K562 (cell line): ENCODE data around the gene SYTL5. TPM values are rescaled to one million over a fixed set of nuclear protein-coding genes. Genes with fewer than 3 reads are reported as not detected.

ENCODE experiments used
- ATAC-seq: fragments of 200-7000 bp; cut with Tn5 transposase; 3 replicates; pipeline ENCODE4 v1.9.1; 2020; ENCODE audit warnings: moderate library complexity
- BruUV-seq: library from RNA; stranded (reverse); fragments of 400-500 nt; replicated peaks from 2 replicates; lab custom pipeline; 2021; lab: Mats Ljungman, UMichigan
- CTCF ChIA-PET: fragments of 300-600 bp; formaldehyde crosslinking; extraction: SDS; loops from one replicate; lab custom pipeline; 2021; ENCODE audit warnings: low intra/inter-chr PET ratio; lab: Yijun Ruan, JAX
- POLR2A ChIA-PET: fragments of 300-600, 350-650 bp; sonication (Branson Sonifier 250); formaldehyde crosslinking; extraction: SDS; loops from one replicate; lab custom pipeline; 2021; ENCODE audit warnings: antibody characterized with exemption, inconsistent platforms; lab: Yijun Ruan, JAX
- DNase-seq, 4 experiments: peaks; one replicate each; pipeline versions ENCODE4 v3.0.0 to v3.0.0-alpha.2; 2011 to 2018; ENCODE audit warnings: low spot score in 3 of 4, mixed read lengths in 3 of 4; ENCODE audit errors: extremely low read depth in 1 of 4
- FAIRE-seq: peaks from 2 replicates; lab custom pipeline; 2011; peaks lifted over from hg19 to GRCh38; lab: Jason Lieb, UNC
- H2AFZ ChIP-seq: 2 replicates; pipeline ENCODE4 v1.6.0; 2011; ENCODE audit warnings: low read depth, low read length, control low read depth, inconsistent platforms
- H3K27ac ChIP-seq: fragments of 200-600 bp; 3 replicates; pipeline ENCODE4 v1.8.0; 2011; ENCODE audit warnings: low read depth, mild to moderate bottlenecking, control low read depth, inconsistent platforms, low read length, moderate library complexity, mixed read lengths; ENCODE audit errors: extremely low read depth
- H3K27me3 ChIP-seq, 2 experiments: fragments of 300-600 bp in 1 of 2; 2 replicates in 1 of 2; 3 replicates in 1 of 2; pipeline versions ENCODE4 v1.6.0 to v1.8.0; 2011; ENCODE audit warnings: inconsistent platforms in 2 of 2, low read length in 2 of 2, mild to moderate bottlenecking in 1 of 2, mixed read lengths in 1 of 2, moderate library complexity in 1 of 2; ENCODE audit not compliant: control insufficient read depth in 2 of 2, insufficient read depth in 2 of 2
- H3K36me3 ChIP-seq: fragments of 300-600 bp; 3 replicates; pipeline ENCODE4 v1.8.0; 2011; ENCODE audit warnings: mild to moderate bottlenecking, low read length, inconsistent platforms; ENCODE audit not compliant: control insufficient read depth, insufficient read depth
- H3K4me1 ChIP-seq, 2 experiments: fragments of 200-600 bp in 1 of 2; replicated peaks in 1 of 2; 2 replicates in 1 of 2; 3 replicates in 1 of 2; pipeline versions ENCODE4 v1.5.1 to v1.8.0; 2011; ENCODE audit warnings: inconsistent platforms in 2 of 2, low read length in 2 of 2, mild to moderate bottlenecking in 1 of 2, mixed read lengths in 1 of 2, moderate library complexity in 1 of 2; ENCODE audit not compliant: control insufficient read depth in 2 of 2, insufficient read depth in 2 of 2
- H3K4me2 ChIP-seq: 2 replicates; pipeline ENCODE4 v1.6.1; 2011; ENCODE audit warnings: low read length, control low read depth, inconsistent platforms, mixed read lengths; ENCODE audit not compliant: insufficient read depth
- H3K4me3 ChIP-seq: fragments of 200-600 bp; sonication (generic), shearing (Covaris generic); 2 replicates; pipeline ENCODE4 v1.5.1; 2016; ENCODE audit warnings: control low read depth, inconsistent platforms
- H3K79me2 ChIP-seq: fragments of 200-600 bp; 3 replicates; pipeline ENCODE4 v1.8.0; 2011; ENCODE audit warnings: low read length, inconsistent platforms; ENCODE audit not compliant: control insufficient read depth, insufficient read depth
- H3K9ac ChIP-seq, 2 experiments: 2 replicates each; pipeline versions ENCODE4 v1.6.0 to v1.6.1; 2011; ENCODE audit warnings: low read depth in 2 of 2, low read length in 2 of 2, control low read depth in 1 of 2, inconsistent platforms in 1 of 2, mild to moderate bottlenecking in 1 of 2, mixed read lengths in 1 of 2; ENCODE audit not compliant: insufficient read depth in 1 of 2
- H3K9me1 ChIP-seq: one replicate; pipeline ENCODE4 v1.6.0; 2011; ENCODE audit warnings: inconsistent platforms, mild to moderate bottlenecking, low read length, moderate library complexity; ENCODE audit not compliant: control insufficient read depth, insufficient read depth
- H3K9me3 ChIP-seq: replicated peaks from 2 replicates; pipeline ENCODE4 v1.5.1; 2011; ENCODE audit warnings: low read depth, low read length, inconsistent platforms; ENCODE audit not compliant: control insufficient read depth, insufficient read depth
- H4K20me1 ChIP-seq: replicated peaks from 2 replicates; pipeline ENCODE4 v1.6.1; 2011; ENCODE audit warnings: low read length, inconsistent platforms, mixed read lengths; ENCODE audit not compliant: control insufficient read depth, insufficient read depth
- ATF2 ChIP-seq: sonication (generic); formaldehyde crosslinking; IDR thresholded peaks from 2 replicates; pipeline ENCODE4 v1.8.1; 2022; ENCODE audit warnings: missing genetic modification reagents
- CHD4 ChIP-seq: fragments of 200-600 bp; sonication (generic); IDR thresholded peaks from 3 replicates; pipeline ENCODE4 v1.6.1; 2012; ENCODE audit warnings: low read depth, mild to moderate bottlenecking, mixed read lengths, low read length, inconsistent platforms; ENCODE audit not compliant: insufficient read depth, insufficient replicate concordance, poor library complexity, severe bottlenecking
- KLF10 ChIP-seq: fragments of 250-450 bp; sonication (Bioruptor Pico); IDR thresholded peaks from 2 replicates; pipeline ENCODE4 v1.6.1; 2021; ENCODE audit warnings: matching md5 sums
- MCM7 ChIP-seq, 2 experiments: fragments of 450-650 bp; IDR thresholded peaks; 2 replicates each; pipeline ENCODE4 v1.6.1; 2016 to 2018
- MLX ChIP-seq, 2 experiments: fragments of 450-650 bp in 1 of 2; sonication (generic) in 1 of 2; formaldehyde crosslinking; conservative IDR thresholded peaks; 2 replicates each; pipeline versions ENCODE4 v1.4.0 to v1.8.1; 2020 to 2022; ENCODE audit warnings: mild to moderate bottlenecking in 1 of 2, missing genetic modification reagents in 1 of 2
- PTRF ChIP-seq: fragments of 450-650 bp; IDR thresholded peaks from 2 replicates; pipeline ENCODE4 v1.6.1; 2016; ENCODE audit warnings: mild to moderate bottlenecking, missing genetic modification characterization, missing compliant biosample characterization
- RBM17 ChIP-seq: fragments of 200-400 bp; formaldehyde crosslinking; IDR thresholded peaks from 2 replicates; pipeline ENCODE4 v1.6.1; 2017; ENCODE audit warnings: low read depth, mild to moderate bottlenecking, low read length, borderline replicate concordance
- RBM22 ChIP-seq: fragments of 200-400 bp; formaldehyde crosslinking; IDR thresholded peaks from 2 replicates; pipeline ENCODE4 v1.6.1; 2018; ENCODE audit warnings: low read length, low read depth; ENCODE audit not compliant: poor library complexity, severe bottlenecking
- SIN3A ChIP-seq, 2 experiments: fragments of 150-350 bp in 1 of 2; IDR thresholded peaks; 2 replicates each; pipeline ENCODE4 v1.6.1; 2011 to 2016; ENCODE audit warnings: borderline replicate concordance in 2 of 2, low read depth in 2 of 2, low read length in 2 of 2, mild to moderate bottlenecking in 2 of 2, moderate library complexity in 2 of 2; ENCODE audit not compliant: control insufficient read depth in 1 of 2
- ZNF592 ChIP-seq: fragments of 450-650 bp; IDR thresholded peaks from 2 replicates; pipeline ENCODE4 v1.6.1; 2017; ENCODE audit warnings: antibody characterized with exemption, mild to moderate bottlenecking
- ZNF639 ChIP-seq, 2 experiments: fragments of 200-800 bp in 1 of 2; sonication (Bioruptor generic) in 1 of 2; sonication (generic) in 1 of 2; formaldehyde crosslinking in 1 of 2; IDR thresholded peaks in 1 of 2; conservative IDR thresholded peaks in 1 of 2; 2 replicates each; pipeline versions ENCODE4 v1.5.0 to v1.6.1; 2016 to 2020; ENCODE audit warnings: missing compliant biosample characterization in 1 of 2, missing genetic modification characterization in 1 of 2, missing genetic modification reagents in 1 of 2
- WGBS: fragments of 100-300 bp; shearing (Covaris generic); methylation state at CpG from one replicate; pipeline ENCODE4 v1.1.6; 2016; ENCODE audit warnings: low coverage, mixed read lengths; ENCODE audit not compliant: insufficient coverage; ENCODE audit errors: missing lambda C conversion rate; 5-methylcytosine and 5-hydroxymethylcytosine counted together
- in situ Hi-C: fragments of 300-500 bp; cut with MboI; formaldehyde crosslinking; loops from 4 replicates; pipeline ENCODE4 v1.15.0; 2018; ENCODE audit warnings: inconsistent platforms, mixed read lengths
- intact Hi-C: fragments of 100-400 bp; cut with micrococcal nuclease; formaldehyde crosslinking; loops from 2 replicates; pipeline ENCODE4 v1.14.2; 2022
- polyA plus RNA-seq, 8 experiments: library from polyadenylated mRNA; depleted of rRNA in 4 of 8; stranded (reverse) in 5 of 8; unstranded in 3 of 8; fragments of >200 nt; fragmentation: Nextera tagmentation in 2 of 8; fragmentation: Illumina TruSeq in 1 of 8; extraction: Ambion mirVana in 2 of 8; extraction: Trizol in 1 of 8; gene quantifications; 2 replicates each; pipeline versions ENCODE4 v1.2.1 to v1.2.3, GENCODE V29; 2011 to 2014; ENCODE audit warnings: inconsistent platforms in 1 of 8, missing spikeins in 1 of 8
- total RNA-seq, 7 experiments: library from RNA; depleted of rRNA in 6 of 7; stranded (reverse); fragments of >200 nt in 6 of 7; fragmentation: Illumina TruSeq in 2 of 7; extraction: Trizol in 2 of 7; gene quantifications; 2 replicates each; pipeline versions ENCODE4 v1.2.1 to v1.2.3, GENCODE V29; 2011 to 2021; ENCODE audit warnings: low replicate concordance in 1 of 7

The SYTL5 gene
- total and polyA plus RNA-seq, 9 of the 15 experiments (the other 6 are each of a cell fraction or from before 2014, with no cell fraction given), result 0.01 to 0.25 (median 0.09) TPM

- WGBS, result 33% methylated on average over 1 of the region's 1 CpG
- FAIRE-seq, result no peak
These were observed 96.5 kb downstream of the SYTL5 start for GRCh38 chrX:38102875-38103274.

More at GRCh38 chrX:38102875-38103274, 96.5 kb downstream of the SYTL5 start:
- DNase-seq (no peak), ATAC-seq (no peak)
- TF ChIP-seq CHD4 (no peak), RBM17 (no peak), MLX (CRISPR knock-in tag; conservative IDR thresholded peaks at IDR 0.05) (no peak), KLF10 (CRISPR knock-in tag) (no peak), ZNF592 (no peak), ATF2 (no peak), SIN3A (IDR thresholded peaks at IDR 0.05; ENCODE audit: borderline replicate concordance in 2 of 2, control insufficient read depth in 1 of 2, low read depth in 2 of 2, low read length in 2 of 2) (no peak), ZNF639 (CRISPR knock-in tag; conservative IDR thresholded peaks at IDR 0.05 in 1 of 2, IDR thresholded peaks at IDR 0.05 in 1 of 2) (no peak), PTRF (tag) (no peak), MCM7 (IDR thresholded peaks at IDR 0.05) (no peak), RBM22 (no peak)
- POLR2A ChIA-PET, result no interaction called here
- no peak overlapping the region for H2AFZ ChIP-seq
- no TSS peak for BruUV-seq
- no peaks in the 10 kb centered on the region for H3K36me3 ChIP-seq
- no peak overlapping the region for H3K27ac ChIP-seq
- in situ Hi-C loops, result no loop called here
- peaks cover 0 to 3% of the 10 kb centered on the region in 2 experiments; a peak in 2 of 5 replicates for H3K4me1 ChIP-seq
- H4K20me1 ChIP-seq, result no peaks in the 10 kb centered on the region
- intact Hi-C loops, result no loop called here
- CTCF ChIA-PET, result no interaction called here
- H3K27me3 ChIP-seq, result no peaks in the 10 kb centered on the region
- H3K9ac ChIP-seq, result no peak overlapping the region
- H3K79me2 ChIP-seq, result no peaks in the 10 kb centered on the region
- H3K4me2 ChIP-seq, result no peak overlapping the region
- no peak overlapping the region for H3K4me3 ChIP-seq
- H3K9me1 ChIP-seq, result no peaks in the 10 kb centered on the region
- 0 out of 2 replicates have a peak, but pooled peaks cover 1% of the 10 kb centered on the region for H3K9me3 ChIP-seq
